NCI-H187 treated with DMSO at 0.1 percent for 48 hours (cell line): ENCODE data around the gene ATP8B4.

Experiments
- DNase-seq: peaks from one replicate; lab custom pipeline; 2025; lab: John Stamatoyannopoulos, UW

The ATP8B4 gene

GRCh38 chr15:49898097-49898496 is 220.9 kb downstream of the ATP8B4 start:
- DNase-seq, result no peak

GRCh38 chr15:49895347-49896223 is 223.4 kb downstream of the ATP8B4 start:
- DNase-seq, result no peak

- no peak for DNase-seq
These were observed 228.3 kb downstream of the ATP8B4 start for GRCh38 chr15:49890689-49891088.

- no peak for DNase-seq
These were observed 229.5 kb downstream of the ATP8B4 start for GRCh38 chr15:49889536-49889935.

- DNase-seq, result no peak
These were observed 230.3 kb downstream of the ATP8B4 start for GRCh38 chr15:49888734-49889133.

GRCh38 chr15:49888323-49888693 is 230.7 kb downstream of the ATP8B4 start:
- DNase-seq, result no peak

- DNase-seq, result no peak
These were observed 231.2 kb downstream of the ATP8B4 start for GRCh38 chr15:49887659-49888322.

- no peak for DNase-seq
These were observed 235.9 kb downstream of the ATP8B4 start for GRCh38 chr15:49883121-49883520.

- DNase-seq, result no peak
These were observed 237.2 kb downstream of the ATP8B4 start for GRCh38 chr15:49881866-49882265.

GRCh38 chr15:49881433-49881832 is 237.6 kb downstream of the ATP8B4 start:
- DNase-seq, result no peak

- no peak for DNase-seq
These were observed 241.0 kb downstream of the ATP8B4 start for GRCh38 chr15:49877873-49878521.

GRCh38 chr15:49877117-49877872 is 241.7 kb downstream of the ATP8B4 start:
- no peak for DNase-seq

- no peak for DNase-seq
These were observed 242.5 kb downstream of the ATP8B4 start for GRCh38 chr15:49876401-49877038.

GRCh38 chr15:49875392-49875791 is 243.6 kb downstream of the ATP8B4 start:
- DNase-seq, result no peak

- no peak for DNase-seq
These were observed 248.6 kb downstream of the ATP8B4 start for GRCh38 chr15:49870472-49870871.

- no peak for DNase-seq
These were observed 250.7 kb downstream of the ATP8B4 start for GRCh38 chr15:49868348-49868747.

- no peak for DNase-seq
These were observed 252.9 kb downstream of the ATP8B4 start for GRCh38 chr15:49865925-49866757.

GRCh38 chr15:49864251-49864650 is 254.8 kb downstream of the ATP8B4 start:
- no peak for DNase-seq

GRCh38 chr15:49863431-49864224 is 255.4 kb downstream of the ATP8B4 start:
- DNase-seq, result no peak

GRCh38 chr15:49860101-49860500 is 258.9 kb downstream of the ATP8B4 start:
- DNase-seq, result no peak
